GM23248 (cell line): Measurements from ENCODE around the gene MYRIP.

Experiments
- EZH2 ChIP-seq: fragments of 200-600 bp; sonication (generic); IDR thresholded peaks from 2 replicates; pipeline ENCODE4 v1.6.1; 2018; ENCODE audit warnings: antibody characterized with exemption, mild to moderate bottlenecking; ENCODE audit not compliant: insufficient read depth, poor library complexity, severe bottlenecking
- EZH2phosphoT487 ChIP-seq: fragments of 200-600 bp; sonication (generic); IDR thresholded peaks from 2 replicates; pipeline ENCODE4 v1.6.1; 2018; ENCODE audit warnings: antibody characterized with exemption, moderate library complexity, mild to moderate bottlenecking, low read depth; ENCODE audit not compliant: insufficient read depth

DNA sequence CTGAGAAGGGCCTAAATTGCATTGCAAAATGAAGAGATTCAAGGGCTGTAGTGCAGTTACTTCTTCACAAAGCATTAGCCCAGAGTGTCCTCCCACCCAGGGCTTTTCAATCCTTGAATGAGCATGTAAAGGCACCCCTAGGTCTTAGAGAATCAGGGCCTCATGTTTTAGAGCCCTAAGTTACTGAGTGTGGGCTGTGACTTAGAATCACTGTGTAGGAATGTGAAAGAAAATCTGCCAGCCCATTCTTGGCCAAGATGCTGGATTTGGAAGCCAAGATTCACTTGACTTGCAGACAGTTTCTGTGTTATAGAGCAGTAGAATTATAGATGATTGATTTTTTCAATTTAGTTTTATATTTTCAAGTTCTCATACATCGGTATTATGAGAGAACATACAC is 153.2 kb downstream of the MYRIP start:
- TF ChIP-seq EZH2: no peak
- no peak for TF ChIP-seq EZH2phosphoT487
